Calu3 (cell line): Measurements from ENCODE around the gene SARM1. TPM values are rescaled to one million over a fixed set of nuclear protein-coding genes. Genes with fewer than 3 reads are reported as not detected.

Experiments used
- BruUV-seq: library from RNA; stranded (reverse); fragments of 400-500 nt; replicated peaks from 2 replicates; lab custom pipeline; 2021; lab: Mats Ljungman, UMichigan
- CTCF ChIA-PET: fragments of 300-600 bp; sonication (Branson Sonifier 250); formaldehyde crosslinking; loops from one replicate; lab custom pipeline; 2022; ENCODE audit warnings: antibody characterized with exemption; lab: Charles Lee
- DNase-seq: peaks from one replicate; pipeline ENCODE4 v3.0.0; 2022
- H3K27ac Mint-ChIP-seq: one replicate; pipeline ENCODE4 v1.8.0; 2022; ENCODE audit warnings: mixed read lengths; ENCODE audit not compliant: unreplicated experiment
- H3K27me3 Mint-ChIP-seq: one replicate; pipeline ENCODE4 v1.8.0; 2022; ENCODE audit warnings: mixed read lengths; ENCODE audit not compliant: unreplicated experiment
- H3K36me3 Mint-ChIP-seq: one replicate; pipeline ENCODE4 v1.8.0; 2022; ENCODE audit warnings: mild to moderate bottlenecking, moderate library complexity, mixed read lengths; ENCODE audit not compliant: insufficient read depth, unreplicated experiment
- H3K4me1 Mint-ChIP-seq: one replicate; pipeline ENCODE4 v1.8.0; 2022; ENCODE audit warnings: mild to moderate bottlenecking, low read depth, mixed read lengths; ENCODE audit not compliant: unreplicated experiment
- H3K4me3 Mint-ChIP-seq: one replicate; pipeline ENCODE4 v1.8.0; 2022; ENCODE audit warnings: mild to moderate bottlenecking, low read depth, moderate library complexity, mixed read lengths; ENCODE audit not compliant: unreplicated experiment
- H3K9me3 Mint-ChIP-seq: one replicate; pipeline ENCODE4 v1.8.0; 2022; ENCODE audit warnings: low read depth, mixed read lengths; ENCODE audit not compliant: unreplicated experiment
- CTCF ChIP-seq: fragments of 200-600 bp; IDR thresholded peaks from one replicate; pipeline ENCODE4 v1.8.0; 2022; ENCODE audit warnings: antibody characterized with exemption; ENCODE audit not compliant: unreplicated experiment
- intact Hi-C: fragments of 100-400 bp; cut with micrococcal nuclease; formaldehyde crosslinking; loops from one replicate; pipeline ENCODE4 v1.10.0; 2022; ENCODE audit not compliant: unreplicated experiment
- total RNA-seq: library from RNA; stranded (reverse); gene quantifications from 2 replicates; pipeline ENCODE4 v1.2.3, GENCODE V29; 2022

SARM1 gene
- total RNA-seq, 1 experiment from 2014 or later, result 8.1 TPM

- DNase-seq, result peak; percentile 67
- TF ChIP-seq CTCF, result no peak
- Mint-ChIP-seq H3K36me3 (peaks cover 55% of the 10 kb centered on the region), H3K9me3 (no peaks in the 10 kb centered on the region), H3K27me3 (no peaks in the 10 kb centered on the region), H3K4me3 (peak overlapping the region; percentile 43), H3K4me1 (peaks cover 48% of the 10 kb centered on the region), H3K27ac (peak overlapping the region; percentile 87)
- BruUV-seq, result no TSS peak
- intact Hi-C loops, result loop anchor here (5.0 to 10.0 kb wide), 2 partner anchors 69 to 271 kb away; no protein-coding TSS in a partner anchor
- CTCF ChIA-PET, result interaction anchor here (0.6 to 1.2 kb wide), 4 partner anchors 9 to 521 kb away, joined by 3 to 6 read pairs (median 4); partner anchors contain the start of genes IFT20 and TNFAIP1
Observed at GRCh38 chr17:28326114-28326513, 45.4 kb upstream of the SARM1 start.

- BruUV-seq, result TSS peak; percentile 32
- CTCF ChIA-PET, result no interaction called here
- no peaks in the 10 kb centered on the region for H3K27me3 Mint-ChIP-seq
- H3K4me3 Mint-ChIP-seq, result peak overlapping the region; percentile 43
- H3K9me3 Mint-ChIP-seq, result no peaks in the 10 kb centered on the region
- no peak for TF ChIP-seq CTCF
- no peak overlapping the region for H3K27ac Mint-ChIP-seq
- intact Hi-C loops, result loop anchor here (5.0 to 10.0 kb wide), 2 partner anchors 70 to 272 kb away; no protein-coding TSS in a partner anchor
- peaks cover 41% of the 10 kb centered on the region for H3K4me1 Mint-ChIP-seq
- no peak for DNase-seq
- peaks cover 59% of the 10 kb centered on the region for H3K36me3 Mint-ChIP-seq
Observed at GRCh38 chr17:28327031-28327607, 44.4 kb upstream of the SARM1 start.

- peaks cover 41% of the 10 kb centered on the region for H3K4me1 Mint-ChIP-seq
- TF ChIP-seq CTCF, result no peak
- H3K27ac Mint-ChIP-seq, result no peak overlapping the region
- no peaks in the 10 kb centered on the region for H3K9me3 Mint-ChIP-seq
- CTCF ChIA-PET, result no interaction called here
- peaks cover 59% of the 10 kb centered on the region for H3K36me3 Mint-ChIP-seq
- no peaks in the 10 kb centered on the region for H3K27me3 Mint-ChIP-seq
- intact Hi-C loops, result loop anchor here (5.0 to 10.0 kb wide), 2 partner anchors 70 to 273 kb away; no protein-coding TSS in a partner anchor
- DNase-seq, result no peak
- H3K4me3 Mint-ChIP-seq, result no peak overlapping the region
- BruUV-seq, result no TSS peak
Observed at GRCh38 chr17:28327709-28328108, 43.8 kb upstream of the SARM1 start.

GRCh38 chr17:28328325-28328724 lies 43.2 kb upstream of the SARM1 start:
- DNase-seq, result no peak
- no peaks in the 10 kb centered on the region for H3K9me3 Mint-ChIP-seq
- no peaks in the 10 kb centered on the region for H3K27me3 Mint-ChIP-seq
- peaks cover 59% of the 10 kb centered on the region for H3K36me3 Mint-ChIP-seq
- no TSS peak for BruUV-seq
- H3K4me1 Mint-ChIP-seq, result peaks cover 34% of the 10 kb centered on the region
- H3K4me3 Mint-ChIP-seq, result no peak overlapping the region
- no peak overlapping the region for H3K27ac Mint-ChIP-seq
- intact Hi-C loops, result loop anchor here (5.0 to 10.0 kb wide), 2 partner anchors 71 to 274 kb away; no protein-coding TSS in a partner anchor
- TF ChIP-seq CTCF, result no peak
- CTCF ChIA-PET, result no interaction called here
